K562 (cell line): ENCODE results near the gene GNAT1. TPM values are rescaled to one million over a fixed set of nuclear protein-coding genes. Genes with fewer than 3 reads are reported as not detected.

Experiments used
- CBX5 ChIP-seq: IDR thresholded peaks from 2 replicates; pipeline ENCODE4 v1.6.1; 2014; ENCODE audit warnings: low read depth, borderline replicate concordance
- EWSR1 ChIP-seq: fragments of 450-650 bp; IDR thresholded peaks from 2 replicates; pipeline ENCODE4 v1.6.1; 2018; ENCODE audit warnings: borderline replicate concordance, mild to moderate bottlenecking, low read depth, moderate library complexity; ENCODE audit not compliant: partially characterized antibody
- ILK ChIP-seq: fragments of 450-650 bp; IDR thresholded peaks from 2 replicates; pipeline ENCODE4 v1.6.1; 2016; ENCODE audit warnings: missing genetic modification characterization, low read depth, mild to moderate bottlenecking, missing compliant biosample characterization, moderate library complexity, borderline replicate concordance
- KLF13 ChIP-seq: fragments of 450-650 bp; IDR thresholded peaks from 2 replicates; pipeline ENCODE4 v1.6.1; 2016; ENCODE audit warnings: missing genetic modification characterization, low read depth, mild to moderate bottlenecking, missing compliant biosample characterization, moderate library complexity, borderline replicate concordance
- KLF16 ChIP-seq: IDR thresholded peaks from 2 replicates; pipeline ENCODE4 v1.6.1; 2016; ENCODE audit warnings: antibody characterized with exemption
- MXI1 ChIP-seq: IDR thresholded peaks from 2 replicates; pipeline ENCODE4 v1.6.1; 2011; ENCODE audit warnings: low read depth, mild to moderate bottlenecking, improper control_type of control experiment, low read length
- NBN ChIP-seq: fragments of 450-650 bp; IDR thresholded peaks from 2 replicates; pipeline ENCODE4 v1.6.1; 2016; ENCODE audit warnings: low read depth, mild to moderate bottlenecking
- NFIX ChIP-seq: fragments of 250-450 bp; sonication (Bioruptor Pico); IDR thresholded peaks from 2 replicates; pipeline ENCODE4 v1.4.0; 2020; ENCODE audit warnings: low read depth, mild to moderate bottlenecking, moderate library complexity
- RBFOX2 ChIP-seq: fragments of 200-400 bp; formaldehyde crosslinking; IDR thresholded peaks from 2 replicates; pipeline ENCODE4 v1.6.1; 2017; ENCODE audit warnings: low read depth, mild to moderate bottlenecking, low read length, moderate library complexity
- RBM34 ChIP-seq: fragments of 200-400 bp; formaldehyde crosslinking; IDR thresholded peaks from 2 replicates; pipeline ENCODE4 v1.6.1; 2018; ENCODE audit warnings: low read length, borderline replicate concordance; ENCODE audit not compliant: insufficient read depth
- SAP30 ChIP-seq: fragments of 200-600 bp; sonication (generic); IDR thresholded peaks from 2 replicates; pipeline ENCODE4 v1.6.1; 2012; ENCODE audit warnings: borderline replicate concordance, low read depth, mild to moderate bottlenecking, moderate library complexity, low read length, control low read depth, inconsistent platforms; ENCODE audit not compliant: insufficient read depth, poor library complexity, severe bottlenecking
- polyA plus RNA-seq, 8 experiments: library from polyadenylated mRNA; depleted of rRNA in 4 of 8; stranded (reverse) in 5 of 8; unstranded in 3 of 8; fragments of >200 nt; fragmentation: Nextera tagmentation in 2 of 8; fragmentation: Illumina TruSeq in 1 of 8; extraction: Ambion mirVana in 2 of 8; extraction: Trizol in 1 of 8; gene quantifications; 2 replicates each; pipeline versions ENCODE4 v1.2.1 to v1.2.3, GENCODE V29; 2011 to 2014; ENCODE audit warnings: inconsistent platforms in 1 of 8, missing spikeins in 1 of 8
- total RNA-seq, 7 experiments: library from RNA; depleted of rRNA in 6 of 7; stranded (reverse); fragments of >200 nt in 6 of 7; fragmentation: Illumina TruSeq in 2 of 7; extraction: Trizol in 2 of 7; gene quantifications; 2 replicates each; pipeline versions ENCODE4 v1.2.1 to v1.2.3, GENCODE V29; 2011 to 2021; ENCODE audit warnings: low replicate concordance in 1 of 7
- TF ChIP-seq, protein P1 (sequence below): fragments of 450-650 bp; IDR thresholded peaks from 2 replicates; pipeline ENCODE4 v1.6.1; 2018; ENCODE audit warnings: mild to moderate bottlenecking, low read depth; ENCODE audit not compliant: partially characterized antibody
- TF ChIP-seq, protein P2 (sequence below): fragments of 250-450 bp; sonication (Bioruptor Pico); IDR thresholded peaks from 2 replicates; pipeline ENCODE4 v1.8.0; 2021; ENCODE audit warnings: moderate library complexity, mild to moderate bottlenecking, inconsistent platforms
- TF ChIP-seq, protein P3 (sequence below): fragments of 250-450 bp; sonication (Bioruptor Pico); IDR thresholded peaks from 2 replicates; pipeline ENCODE4 v1.5.0; 2021
- TF ChIP-seq, protein P4 (sequence below): fragments of 450-650 bp; formaldehyde crosslinking; IDR thresholded peaks from 2 replicates; pipeline ENCODE4 v1.4.0; 2022; ENCODE audit warnings: missing genetic modification characterization
- TF ChIP-seq, protein P5 (sequence below): fragments of 250-450 bp; sonication (Bioruptor Pico); IDR thresholded peaks from 2 replicates; pipeline ENCODE4 v1.4.0; 2020
- TF ChIP-seq, protein P6 (sequence below): IDR thresholded peaks from 3 replicates; pipeline ENCODE4 v1.6.1; 2011; ENCODE audit warnings: borderline replicate concordance, mild to moderate bottlenecking, moderate library complexity; ENCODE audit not compliant: insufficient read length; ENCODE audit errors: extremely low read depth

Gene GNAT1
- total and polyA plus RNA-seq, 9 of the 15 experiments (the other 6 are each of a cell fraction or from before 2014, with no cell fraction given): not detected

DNA sequence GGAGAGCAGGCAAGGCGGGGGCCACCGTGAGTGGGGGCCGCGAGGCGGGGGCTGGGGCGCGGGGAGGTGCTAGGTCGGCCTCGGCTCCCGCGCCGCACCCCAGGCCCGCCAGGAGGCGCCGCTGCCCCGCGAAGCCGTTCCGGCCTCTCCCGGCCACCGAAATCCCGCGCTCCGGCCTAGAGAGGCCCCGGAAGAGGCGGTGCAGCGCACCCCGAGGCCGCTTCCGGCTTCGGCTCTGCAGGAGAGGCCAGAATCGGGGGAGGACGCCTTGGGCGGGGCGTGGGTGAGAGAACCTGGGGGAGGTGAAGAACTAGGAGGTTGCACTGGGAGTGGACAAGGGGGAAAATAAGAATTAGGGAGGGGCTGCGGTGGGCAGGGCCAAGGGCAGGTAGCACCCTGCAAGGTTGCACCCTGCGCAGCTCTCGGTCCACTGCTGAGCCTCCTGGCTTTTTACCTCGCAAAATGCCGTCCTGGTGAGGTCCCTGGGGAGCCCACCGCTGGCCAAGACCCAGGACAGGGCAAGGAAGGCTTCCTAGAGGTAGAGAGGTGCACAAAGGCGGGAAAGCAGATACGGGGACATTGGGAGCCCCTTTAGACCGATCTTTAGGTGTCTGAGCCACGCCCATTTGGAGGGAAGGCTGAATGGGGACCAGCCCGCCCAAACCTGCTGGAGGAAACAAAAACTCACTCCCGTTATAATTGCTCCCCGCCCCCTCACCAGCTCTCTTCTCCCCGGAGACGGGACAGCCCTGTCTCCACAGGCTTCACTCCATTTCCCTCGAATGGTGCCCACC, 36.2 kb downstream of the GNAT1 start (continued):
- TF ChIP-seq, protein P1, sequence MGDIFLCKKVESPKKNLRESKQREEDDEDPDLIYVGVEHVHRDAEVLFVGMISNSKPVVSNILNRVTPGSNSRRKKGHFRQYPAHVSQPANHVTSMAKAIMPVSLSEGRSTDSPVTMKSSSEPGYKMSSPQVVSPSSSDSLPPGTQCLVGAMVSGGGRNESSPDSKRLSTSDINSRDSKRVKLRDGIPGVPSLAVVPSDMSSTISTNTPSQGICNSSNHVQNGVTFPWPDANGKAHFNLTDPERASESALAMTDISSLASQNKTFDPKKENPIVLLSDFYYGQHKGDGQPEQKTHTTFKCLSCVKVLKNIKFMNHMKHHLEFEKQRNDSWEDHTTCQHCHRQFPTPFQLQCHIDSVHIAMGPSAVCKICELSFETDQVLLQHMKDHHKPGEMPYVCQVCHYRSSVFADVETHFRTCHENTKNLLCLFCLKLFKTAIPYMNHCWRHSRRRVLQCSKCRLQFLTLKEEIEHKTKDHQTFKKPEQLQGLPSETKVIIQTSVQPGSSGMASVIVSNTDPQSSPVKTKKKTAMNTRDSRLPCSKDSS: no peak
- TF ChIP-seq RBM34 (no peak), KLF16 (peak; percentile 69; the same call in 1 of the 2 replicates), CBX5 (no peak), EWSR1 (no peak), NFIX (CRISPR knock-in tag) (no peak), RBFOX2 (peak; percentile 64), ILK (no peak), MXI1 (no peak), NBN (peak; percentile 60), KLF13 (tag) (peak; percentile 54), SAP30 (no peak)
- TF ChIP-seq, protein P2, sequence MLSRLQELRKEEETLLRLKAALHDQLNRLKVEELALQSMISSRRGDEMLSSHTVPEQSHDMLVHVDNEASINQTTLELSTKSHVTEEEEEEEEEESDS (CRISPR knock-in tag): no peak
- TF ChIP-seq, protein P3, sequence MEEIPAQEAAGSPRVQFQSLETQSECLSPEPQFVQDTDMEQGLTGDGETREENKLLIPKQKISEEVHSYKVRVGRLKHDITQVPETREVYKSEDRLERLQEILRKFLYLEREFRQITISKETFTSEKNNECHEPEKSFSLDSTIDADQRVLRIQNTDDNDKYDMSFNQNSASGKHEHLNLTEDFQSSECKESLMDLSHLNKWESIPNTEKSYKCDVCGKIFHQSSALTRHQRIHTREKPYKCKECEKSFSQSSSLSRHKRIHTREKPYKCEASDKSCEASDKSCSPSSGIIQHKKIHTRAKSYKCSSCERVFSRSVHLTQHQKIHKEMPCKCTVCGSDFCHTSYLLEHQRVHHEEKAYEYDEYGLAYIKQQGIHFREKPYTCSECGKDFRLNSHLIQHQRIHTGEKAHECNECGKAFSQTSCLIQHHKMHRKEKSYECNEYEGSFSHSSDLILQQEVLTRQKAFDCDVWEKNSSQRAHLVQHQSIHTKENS (CRISPR knock-in tag): no peak
- TF ChIP-seq, protein P4, sequence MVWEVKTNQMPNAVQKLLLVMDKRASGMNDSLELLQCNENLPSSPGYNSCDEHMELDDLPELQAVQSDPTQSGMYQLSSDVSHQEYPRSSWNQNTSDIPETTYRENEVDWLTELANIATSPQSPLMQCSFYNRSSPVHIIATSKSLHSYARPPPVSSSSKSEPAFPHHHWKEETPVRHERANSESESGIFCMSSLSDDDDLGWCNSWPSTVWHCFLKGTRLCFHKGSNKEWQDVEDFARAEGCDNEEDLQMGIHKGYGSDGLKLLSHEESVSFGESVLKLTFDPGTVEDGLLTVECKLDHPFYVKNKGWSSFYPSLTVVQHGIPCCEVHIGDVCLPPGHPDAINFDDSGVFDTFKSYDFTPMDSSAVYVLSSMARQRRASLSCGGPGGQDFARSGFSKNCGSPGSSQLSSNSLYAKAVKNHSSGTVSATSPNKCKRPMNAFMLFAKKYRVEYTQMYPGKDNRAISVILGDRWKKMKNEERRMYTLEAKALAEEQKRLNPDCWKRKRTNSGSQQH (CRISPR knock-in tag): no peak
- TF ChIP-seq, protein P5, sequence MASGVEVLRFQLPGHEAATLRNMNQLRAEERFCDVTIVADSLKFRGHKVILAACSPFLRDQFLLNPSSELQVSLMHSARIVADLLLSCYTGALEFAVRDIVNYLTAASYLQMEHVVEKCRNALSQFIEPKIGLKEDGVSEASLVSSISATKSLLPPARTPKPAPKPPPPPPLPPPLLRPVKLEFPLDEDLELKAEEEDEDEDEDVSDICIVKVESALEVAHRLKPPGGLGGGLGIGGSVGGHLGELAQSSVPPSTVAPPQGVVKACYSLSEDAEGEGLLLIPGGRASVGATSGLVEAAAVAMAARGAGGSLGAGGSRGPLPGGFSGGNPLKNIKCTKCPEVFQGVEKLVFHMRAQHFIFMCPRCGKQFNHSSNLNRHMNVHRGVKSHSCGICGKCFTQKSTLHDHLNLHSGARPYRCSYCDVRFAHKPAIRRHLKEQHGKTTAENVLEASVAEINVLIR (CRISPR knock-in tag): no peak
- TF ChIP-seq, protein P6, sequence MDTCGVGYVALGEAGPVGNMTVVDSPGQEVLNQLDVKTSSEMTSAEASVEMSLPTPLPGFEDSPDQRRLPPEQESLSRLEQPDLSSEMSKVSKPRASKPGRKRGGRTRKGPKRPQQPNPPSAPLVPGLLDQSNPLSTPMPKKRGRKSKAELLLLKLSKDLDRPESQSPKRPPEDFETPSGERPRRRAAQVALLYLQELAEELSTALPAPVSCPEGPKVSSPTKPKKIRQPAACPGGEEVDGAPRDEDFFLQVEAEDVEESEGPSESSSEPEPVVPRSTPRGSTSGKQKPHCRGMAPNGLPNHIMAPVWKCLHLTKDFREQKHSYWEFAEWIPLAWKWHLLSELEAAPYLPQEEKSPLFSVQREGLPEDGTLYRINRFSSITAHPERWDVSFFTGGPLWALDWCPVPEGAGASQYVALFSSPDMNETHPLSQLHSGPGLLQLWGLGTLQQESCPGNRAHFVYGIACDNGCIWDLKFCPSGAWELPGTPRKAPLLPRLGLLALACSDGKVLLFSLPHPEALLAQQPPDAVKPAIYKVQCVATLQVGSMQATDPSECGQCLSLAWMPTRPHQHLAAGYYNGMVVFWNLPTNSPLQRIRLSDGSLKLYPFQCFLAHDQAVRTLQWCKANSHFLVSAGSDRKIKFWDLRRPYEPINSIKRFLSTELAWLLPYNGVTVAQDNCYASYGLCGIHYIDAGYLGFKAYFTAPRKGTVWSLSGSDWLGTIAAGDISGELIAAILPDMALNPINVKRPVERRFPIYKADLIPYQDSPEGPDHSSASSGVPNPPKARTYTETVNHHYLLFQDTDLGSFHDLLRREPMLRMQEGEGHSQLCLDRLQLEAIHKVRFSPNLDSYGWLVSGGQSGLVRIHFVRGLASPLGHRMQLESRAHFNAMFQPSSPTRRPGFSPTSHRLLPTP: no peak
